HepG2 (cell line): Measurements from ENCODE around the gene ZC3H4. TPM values are rescaled to one million over a fixed set of nuclear protein-coding genes. Genes with fewer than 3 reads are reported as not detected.
A peak's percentile ranks its signal among the peaks of the same experiment; 100 is the strongest.

Experiments
- ATF3 ChIP-seq: sonication (generic); formaldehyde crosslinking; IDR thresholded peaks from 2 replicates; pipeline ENCODE4 v1.4.0; 2020; ENCODE audit warnings: missing genetic modification reagents
- BORCS8-MEF2B ChIP-seq: sonication (generic); formaldehyde crosslinking; IDR thresholded peaks from 2 replicates; pipeline ENCODE4 v1.8.0; 2022; ENCODE audit warnings: mild to moderate bottlenecking, missing genetic modification reagents
- CEBPZ ChIP-seq: IDR thresholded peaks from 2 replicates; pipeline ENCODE4 v1.6.1; 2012; ENCODE audit warnings: low read length, improper control_type of control experiment
- DPF2 ChIP-seq: sonication (generic); formaldehyde crosslinking; IDR thresholded peaks from 2 replicates; pipeline ENCODE4 v1.4.0; 2020; ENCODE audit warnings: mild to moderate bottlenecking, low read depth, missing genetic modification reagents, borderline replicate concordance
- GATA4 ChIP-seq: sonication (generic); IDR thresholded peaks from 2 replicates; pipeline ENCODE4 v1.6.1; 2016; ENCODE audit warnings: antibody characterized with exemption, low read depth, borderline replicate concordance
- IRF9 ChIP-seq: sonication (generic); formaldehyde crosslinking; IDR thresholded peaks from 2 replicates; pipeline ENCODE4 v1.8.0; 2022; ENCODE audit warnings: missing genetic modification reagents, mild to moderate bottlenecking, borderline replicate concordance
- IRX3 ChIP-seq: sonication (generic); formaldehyde crosslinking; IDR thresholded peaks from 2 replicates; pipeline ENCODE4 v1.8.1; 2023; ENCODE audit warnings: mild to moderate bottlenecking, low read depth, missing genetic modification reagents, borderline replicate concordance
- KDM4B ChIP-seq: sonication (generic); formaldehyde crosslinking; IDR thresholded peaks from 2 replicates; pipeline ENCODE4 v1.4.0; 2020; ENCODE audit warnings: missing genetic modification reagents
- LBX2 ChIP-seq: sonication (generic); formaldehyde crosslinking; IDR thresholded peaks from 2 replicates; pipeline ENCODE4 v1.5.0; 2020; ENCODE audit warnings: missing genetic modification reagents, mild to moderate bottlenecking, borderline replicate concordance
- REPIN1 ChIP-seq: sonication (generic); formaldehyde crosslinking; IDR thresholded peaks from 2 replicates; pipeline ENCODE4 v1.8.0; 2022; ENCODE audit warnings: missing genetic modification reagents, low read depth, mild to moderate bottlenecking, borderline replicate concordance
- SIX4 ChIP-seq: sonication (generic); formaldehyde crosslinking; IDR thresholded peaks from 2 replicates; pipeline ENCODE4 v1.4.0; 2020; ENCODE audit warnings: missing genetic modification reagents
- SSRP1 ChIP-seq: IDR thresholded peaks from 2 replicates; pipeline ENCODE4 v1.6.1; 2016; ENCODE audit warnings: control low read depth
- TBX3 ChIP-seq: fragments of 450-650 bp; IDR thresholded peaks from 2 replicates; pipeline ENCODE4 v1.6.1; 2017; ENCODE audit warnings: antibody characterized with exemption, mild to moderate bottlenecking, inconsistent platforms, borderline replicate concordance
- THAP9 ChIP-seq: sonication (generic); formaldehyde crosslinking; IDR thresholded peaks from 2 replicates; pipeline ENCODE4; 2020; ENCODE audit warnings: missing genetic modification reagents, mild to moderate bottlenecking, borderline replicate concordance
- ZBTB39 ChIP-seq: sonication (generic); formaldehyde crosslinking; IDR thresholded peaks from 2 replicates; pipeline ENCODE4 v1.5.0; 2020; ENCODE audit warnings: missing genetic modification reagents
- ZNF335 ChIP-seq: sonication (generic); formaldehyde crosslinking; IDR thresholded peaks from 2 replicates; pipeline ENCODE4 v1.4.0; 2020; ENCODE audit warnings: missing genetic modification reagents
- ZNF777 ChIP-seq: sonication (generic); formaldehyde crosslinking; IDR thresholded peaks from 2 replicates; pipeline ENCODE4 v1.4.0; 2020; ENCODE audit warnings: missing genetic modification reagents
- polyA plus RNA-seq, 8 experiments: library from polyadenylated mRNA; depleted of rRNA in 3 of 8; stranded (reverse) in 7 of 8; unstranded in 1 of 8; fragments of >200 nt; fragmentation: Illumina TruSeq in 4 of 8; extraction: Trizol in 4 of 8; gene quantifications; 2 replicates each; pipeline versions ENCODE4 v1.2.1 to v1.2.3, GENCODE V29; 2011 to 2016; ENCODE audit warnings: low read depth in 4 of 8, missing spikeins in 1 of 8, mixed read lengths in 1 of 8; ENCODE audit not compliant: insufficient read depth in 1 of 8
- total RNA-seq, 5 experiments: library from RNA; depleted of rRNA; stranded (reverse); fragments of >200 nt; fragmentation: Illumina TruSeq; extraction: Trizol; gene quantifications; 2 replicates each; pipeline ENCODE4 v1.2.3, GENCODE V29; 2016; ENCODE audit warnings: low read depth in 1 of 5

Gene ZC3H4
- total and polyA plus RNA-seq, 2 of the 13 experiments (the other 11 are each of a cell fraction or from before 2014, with no cell fraction given) = 1.8 to 10.7 TPM

GRCh38 chr19:47047763-47048405, 65.7 kb downstream of the ZC3H4 start (continued):
- TF ChIP-seq CEBPZ (no peak), IRF9 (CRISPR knock-in tag) (0 out of 2 replicates have a peak, but pooled peaks have one; percentile 31), ATF3 (CRISPR knock-in tag) (no peak), LBX2 (CRISPR knock-in tag) (no peak), REPIN1 (peak; percentile 32; the same call in 1 of the 2 replicates), BORCS8-MEF2B (CRISPR knock-in tag) (no peak), ZNF777 (CRISPR knock-in tag) (no peak), GATA4 (no peak), SIX4 (CRISPR knock-in tag) (no peak), IRX3 (CRISPR knock-in tag) (peak; percentile 84; the same call in 1 of the 2 replicates), THAP9 (CRISPR knock-in tag) (no peak; the same call in 1 of the 2 replicates), ZNF335 (CRISPR knock-in tag) (no peak), DPF2 (CRISPR knock-in tag) (no peak), ZBTB39 (0 out of 2 replicates have a peak, but pooled peaks have one; percentile 57), TBX3 (no peak), KDM4B (no peak), SSRP1 (CRISPR knock-in tag) (no peak)
